Stimulated activated naive CD4-positive, alpha-beta T cell (primary cell): ENCODE results near the gene CHST15.

ENCODE experiments used
- DNase-seq, 6 experiments: peaks; one replicate each; lab custom pipeline; 2025; lab: John Stamatoyannopoulos, UW

CHST15 gene

GRCh38 chr10:123964953-123965352 lies 128.4 kb downstream of the CHST15 start:
- no peak for DNase-seq

DNA sequence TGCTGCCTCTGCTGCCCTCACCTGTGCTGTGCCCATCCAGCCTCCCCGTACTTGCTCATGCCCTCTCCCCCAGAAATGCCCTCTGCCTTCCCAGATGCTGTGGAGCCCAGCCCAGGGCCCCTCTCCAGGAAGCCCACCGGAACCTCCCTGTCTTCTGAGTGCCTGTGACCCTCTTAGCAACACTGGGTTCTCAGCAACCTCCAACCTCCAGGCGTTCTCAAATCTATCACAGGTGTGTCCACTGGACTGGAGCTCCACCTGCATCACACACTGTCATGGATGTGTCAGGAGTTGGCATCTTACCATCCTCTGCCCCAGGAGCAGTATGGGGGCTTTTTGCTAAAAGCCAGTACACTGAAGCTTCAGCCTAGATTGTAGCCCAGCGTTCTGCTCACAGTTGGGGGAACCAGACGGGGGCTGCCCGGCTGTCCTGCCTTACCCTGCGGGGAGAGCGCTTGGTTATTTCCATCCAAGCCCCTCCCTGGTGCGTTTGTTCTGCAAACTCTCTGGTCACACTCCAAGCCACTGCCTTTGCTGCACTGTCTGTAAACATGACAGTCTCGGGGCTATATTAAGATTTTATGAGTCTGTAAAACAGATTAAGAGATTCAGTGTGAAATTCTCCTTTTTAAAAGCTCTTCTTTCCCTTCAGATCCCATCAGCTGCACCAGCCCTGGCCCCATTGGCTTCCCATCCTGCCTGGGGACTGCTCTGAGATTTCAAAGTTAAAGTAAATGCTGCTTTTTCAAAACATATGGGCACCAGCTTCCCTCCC lies 130.5 kb downstream of the CHST15 start:
- DNase-seq: no peak

- no peak for DNase-seq
Measured at GRCh38 chr10:123958241-123958640, 135.2 kb downstream of the CHST15 start.
